GM12864 (cell line): ENCODE measurements around the gene HIPK1.
"Not testable (repeated sequence)": the region's sequence is repeated elsewhere in the genome, so short reads cannot be mapped to it uniquely, and the experiment has no call there.

ENCODE experiments used
- DNase-seq: peaks from one replicate; pipeline ENCODE4 v3.0.0-alpha.2; 2011; ENCODE audit warnings: low read depth
- H3K4me3 ChIP-seq: 2 replicates; pipeline ENCODE4 v1.5.1; 2011; ENCODE audit warnings: mild to moderate bottlenecking, low read depth, low read length, control low read depth
- CTCF ChIP-seq: IDR thresholded peaks from 2 replicates; pipeline ENCODE4 v1.5.1; 2011; ENCODE audit warnings: low read depth, mild to moderate bottlenecking, moderate library complexity, low read length, control low read depth, inconsistent platforms; ENCODE audit errors: missing control alignments

HIPK1 gene

DNA sequence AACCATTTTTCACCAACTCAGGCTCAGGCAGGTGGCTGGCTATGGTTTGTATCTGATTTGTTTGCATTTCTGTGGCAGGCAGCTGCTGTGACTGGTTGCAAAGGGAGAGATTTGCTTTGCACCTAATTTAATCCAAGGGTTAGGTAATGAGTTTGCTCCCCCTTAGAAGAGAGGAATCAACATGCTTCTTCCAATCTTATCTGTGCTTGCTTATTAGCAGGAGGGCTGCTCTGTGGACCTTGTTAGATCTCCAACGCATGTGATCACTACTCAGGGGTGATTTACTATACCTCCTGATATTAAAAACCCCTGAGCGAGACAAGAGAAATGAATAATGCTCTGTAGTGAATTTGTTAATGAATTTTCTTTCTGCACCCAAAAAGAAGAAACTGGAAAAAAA, 70.7 kb downstream of the HIPK1 start:
- no peak overlapping the region for H3K4me3 ChIP-seq
- no peak for TF ChIP-seq CTCF
- no peak for DNase-seq

DNA sequence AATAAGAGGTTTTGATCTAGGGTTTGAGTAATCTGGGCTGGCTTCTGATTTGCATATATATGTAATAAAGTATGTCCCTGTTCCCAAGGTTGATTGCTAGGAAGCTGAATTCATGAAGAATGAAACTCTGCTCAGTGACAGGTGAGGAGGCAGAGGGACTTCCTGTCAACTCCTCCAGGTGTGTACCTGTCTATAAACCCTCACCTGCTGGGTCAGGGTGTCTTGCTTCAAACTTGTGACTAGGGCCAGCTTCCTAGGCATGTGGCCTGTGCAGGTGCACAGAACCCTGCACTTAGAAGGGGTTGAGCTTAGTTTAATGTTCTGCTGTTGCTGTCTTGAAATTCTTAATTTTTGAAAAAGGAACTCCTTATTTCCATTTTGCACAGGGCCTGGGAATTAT, 71.3 kb downstream of the HIPK1 start:
- TF ChIP-seq CTCF, result no peak
- DNase-seq, result no peak
- H3K4me3 ChIP-seq, result no peak overlapping the region

DNA sequence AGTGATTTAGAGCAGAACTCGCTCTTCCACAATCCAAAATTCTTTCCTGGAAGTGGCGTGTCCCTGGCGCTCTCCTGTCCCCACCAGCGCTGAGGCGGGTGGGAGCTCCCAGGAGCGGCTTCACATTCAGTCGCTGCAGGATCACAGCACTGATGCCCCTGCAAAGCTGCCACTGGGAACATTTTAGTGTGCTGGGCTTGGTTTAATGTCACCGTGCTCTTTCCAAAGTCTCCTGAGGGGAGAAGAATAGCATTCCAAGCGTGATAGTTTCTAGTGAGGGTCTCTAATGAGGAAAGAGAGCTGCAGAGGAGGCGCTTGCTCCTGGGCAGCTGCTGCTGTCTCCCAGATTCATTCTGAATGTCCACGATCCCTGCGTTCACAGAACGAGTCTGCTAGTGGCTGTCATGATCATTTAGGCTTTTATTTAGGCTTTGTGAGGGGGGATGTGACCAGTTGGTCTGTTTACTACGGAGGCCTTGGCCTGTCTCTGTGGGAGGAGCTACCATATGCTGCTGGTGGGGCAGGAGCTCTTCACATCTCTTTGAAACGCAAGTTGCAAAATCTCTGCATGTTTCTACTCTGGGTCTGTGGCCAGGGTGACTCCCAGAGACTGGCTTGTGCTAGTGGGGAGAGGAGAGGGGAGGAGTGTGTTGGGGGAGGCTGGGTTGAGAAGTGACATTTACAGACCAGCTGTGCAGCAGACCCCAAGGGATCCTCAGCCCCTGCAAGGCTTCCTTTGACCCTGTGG, 73.5 kb downstream of the HIPK1 start:
- TF ChIP-seq CTCF, result no peak
- DNase-seq, result no peak
- H3K4me3 ChIP-seq, result no peak overlapping the region

DNA sequence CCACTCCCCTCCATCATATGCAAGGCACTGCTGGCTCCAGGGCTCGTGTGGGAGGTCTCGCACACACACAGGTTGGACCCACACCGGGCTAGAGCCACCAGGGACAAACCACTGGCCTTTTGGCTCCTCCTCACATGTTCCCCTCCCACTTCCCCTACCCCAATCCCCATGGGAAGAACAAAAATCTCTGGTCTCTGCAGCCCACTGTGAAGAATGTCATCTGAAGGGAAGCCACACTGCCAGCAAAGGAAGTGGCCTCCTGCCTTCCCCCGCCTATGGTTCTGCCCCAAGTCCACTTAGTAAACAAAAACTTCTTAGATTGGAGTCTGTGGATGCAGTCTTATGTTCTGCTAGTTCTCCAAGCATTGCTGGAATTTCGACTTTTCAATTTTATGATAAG, 74.3 kb downstream of the HIPK1 start:
- no peak for DNase-seq
- no peak overlapping the region for H3K4me3 ChIP-seq
- no peak for TF ChIP-seq CTCF

GRCh38 chr1:114006825-114007224, 77.7 kb downstream of the HIPK1 start:
- not testable (repeated sequence) for H3K4me3 ChIP-seq, DNase-seq

DNA sequence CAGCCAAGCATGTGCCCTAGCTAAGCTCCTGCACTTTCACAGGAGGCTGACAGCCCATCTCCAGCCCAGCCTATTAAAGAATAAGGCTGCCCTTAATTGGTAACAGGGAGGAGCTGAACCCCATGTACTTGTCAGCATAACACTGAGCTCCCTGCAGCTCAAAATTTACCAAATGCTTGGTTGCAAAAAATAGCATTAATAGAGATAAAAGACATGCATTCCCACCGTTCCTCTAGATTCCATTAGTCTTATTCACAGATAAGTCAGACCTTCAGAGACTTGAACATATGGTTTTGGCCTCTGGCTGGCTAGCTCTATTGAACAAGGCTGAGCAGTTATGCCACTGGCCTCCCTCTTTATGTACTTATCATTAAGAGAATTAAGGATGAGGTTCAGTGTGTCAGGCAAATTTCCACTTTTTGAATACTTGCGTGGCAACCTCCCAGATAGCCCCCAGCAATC, 79.4 kb downstream of the HIPK1 start:
- no peak for TF ChIP-seq CTCF
- no peak for DNase-seq
- H3K4me3 ChIP-seq, result no peak overlapping the region

GRCh38 chr1:114008993-114009392, 79.9 kb downstream of the HIPK1 start:
- no peak overlapping the region for H3K4me3 ChIP-seq
- TF ChIP-seq CTCF, result no peak
- DNase-seq, result no peak

- no peak for DNase-seq
- H3K4me3 ChIP-seq, result no peak overlapping the region
- no peak for TF ChIP-seq CTCF
These were observed 80.3 kb downstream of the HIPK1 start for GRCh38 chr1:114009393-114009792.
